ENCODE results near the gene BMP4. TPM values are rescaled to one million over a fixed set of nuclear protein-coding genes. Genes with fewer than 3 reads are reported as not detected.
A peak's percentile ranks its signal among the peaks of the same experiment; 100 is the strongest.

BMP4 gene
- total RNA-seq, 1 donor from 2014 or later, result 6.9 TPM

GRCh38 chr14:53938136-53938837 is 18.3 kb downstream of the BMP4 start:
- H3K36me3 Mint-ChIP-seq (ENCODE audit: unreplicated experiment), result no peaks in the 10 kb centered on the region
- TF ChIP-seq CTCF (IDR thresholded peaks at IDR 0.05), result no peak
- peaks cover 2% of the 10 kb centered on the region for H3K4me1 Mint-ChIP-seq (ENCODE audit: unreplicated experiment)
- H3K27ac Mint-ChIP-seq (ENCODE audit: unreplicated experiment), result no peak overlapping the region
- DNase-seq (ENCODE audit: extremely low spot score, unreplicated experiment), result no peak
- no peak overlapping the region for H3K4me3 Mint-ChIP-seq (ENCODE audit: unreplicated experiment)
- H3K9me3 Mint-ChIP-seq (ENCODE audit: unreplicated experiment), result no peaks in the 10 kb centered on the region
- H3K27me3 Mint-ChIP-seq (ENCODE audit: unreplicated experiment), result peaks cover under 1% of the 10 kb centered on the region

GRCh38 chr14:53934778-53935414 is 21.7 kb downstream of the BMP4 start:
- DNase-seq (ENCODE audit: extremely low spot score, unreplicated experiment), result no peak
- peaks cover 12% of the 10 kb centered on the region for H3K4me1 Mint-ChIP-seq (ENCODE audit: unreplicated experiment)
- H3K9me3 Mint-ChIP-seq (ENCODE audit: unreplicated experiment), result no peaks in the 10 kb centered on the region
- TF ChIP-seq CTCF (IDR thresholded peaks at IDR 0.05), result no peak
- no peaks in the 10 kb centered on the region for H3K27me3 Mint-ChIP-seq (ENCODE audit: unreplicated experiment)
- H3K27ac Mint-ChIP-seq (ENCODE audit: unreplicated experiment), result no peak overlapping the region
- no peak overlapping the region for H3K4me3 Mint-ChIP-seq (ENCODE audit: unreplicated experiment)
- no peaks in the 10 kb centered on the region for H3K36me3 Mint-ChIP-seq (ENCODE audit: unreplicated experiment)

GRCh38 chr14:53932966-53933365 is 23.7 kb downstream of the BMP4 start:
- no peak overlapping the region for H3K4me3 Mint-ChIP-seq (ENCODE audit: unreplicated experiment)
- H3K4me1 Mint-ChIP-seq (ENCODE audit: unreplicated experiment), result peaks cover 13% of the 10 kb centered on the region
- no peak for TF ChIP-seq CTCF (IDR thresholded peaks at IDR 0.05)
- no peak for DNase-seq (ENCODE audit: extremely low spot score, unreplicated experiment)
- no peak overlapping the region for H3K27ac Mint-ChIP-seq (ENCODE audit: unreplicated experiment)
- H3K9me3 Mint-ChIP-seq (ENCODE audit: unreplicated experiment), result no peaks in the 10 kb centered on the region
- H3K27me3 Mint-ChIP-seq (ENCODE audit: unreplicated experiment), result no peaks in the 10 kb centered on the region
- H3K36me3 Mint-ChIP-seq (ENCODE audit: unreplicated experiment), result no peaks in the 10 kb centered on the region

GRCh38 chr14:53929871-53930715 is 26.5 kb downstream of the BMP4 start:
- Mint-ChIP-seq H3K36me3 (ENCODE audit: unreplicated experiment) (no peaks in the 10 kb centered on the region), H3K27me3 (ENCODE audit: unreplicated experiment) (no peaks in the 10 kb centered on the region), H3K9me3 (ENCODE audit: unreplicated experiment) (no peaks in the 10 kb centered on the region), H3K27ac (ENCODE audit: unreplicated experiment) (peak overlapping the region; percentile 43), H3K4me1 (ENCODE audit: unreplicated experiment) (peaks cover 26% of the 10 kb centered on the region), H3K4me3 (ENCODE audit: unreplicated experiment) (no peak overlapping the region)
- peak; percentile 42 for TF ChIP-seq CTCF (IDR thresholded peaks at IDR 0.05)
- DNase-seq (ENCODE audit: extremely low spot score, unreplicated experiment), result no peak

- TF ChIP-seq CTCF (IDR thresholded peaks at IDR 0.05), result no peak
- Mint-ChIP-seq H3K4me3 (ENCODE audit: unreplicated experiment) (no peak overlapping the region), H3K27me3 (ENCODE audit: unreplicated experiment) (no peaks in the 10 kb centered on the region), H3K27ac (ENCODE audit: unreplicated experiment) (no peak overlapping the region), H3K9me3 (ENCODE audit: unreplicated experiment) (no peaks in the 10 kb centered on the region), H3K4me1 (ENCODE audit: unreplicated experiment) (peaks cover 35% of the 10 kb centered on the region), H3K36me3 (ENCODE audit: unreplicated experiment) (no peaks in the 10 kb centered on the region)
- DNase-seq (ENCODE audit: extremely low spot score, unreplicated experiment), result no peak
These were observed 29.5 kb downstream of the BMP4 start for GRCh38 chr14:53927171-53927570.

Data from osteocyte (in vitro differentiated cells).